Neural cell (in vitro differentiated cells): ENCODE results near the gene TRAPPC5. TPM values are rescaled to one million over a fixed set of nuclear protein-coding genes. Genes with fewer than 3 reads are reported as not detected.

ENCODE experiments used
- H2AFZ ChIP-seq: fragments of 200-600, 300-800 bp; sonication (generic), shearing (Covaris generic); 2 replicates; pipeline ENCODE4 v1.6.0; 2014; ENCODE audit warnings: low read depth, mild to moderate bottlenecking, antibody characterized with exemption, low read length, moderate library complexity
- H3F3A ChIP-seq: fragments of 200-600 bp; shearing (Covaris generic); 2 replicates; pipeline ENCODE4 v1.6.1; 2016; ENCODE audit warnings: mild to moderate bottlenecking, moderate library complexity, mixed read lengths, antibody characterized with exemption, low read length; ENCODE audit not compliant: insufficient read depth, poor library complexity, severe bottlenecking
- H3K27ac ChIP-seq: fragments of 200-600, 300-800 bp; sonication (generic), shearing (Covaris generic); 2 replicates; pipeline ENCODE4 v1.5.1; 2014; ENCODE audit warnings: mild to moderate bottlenecking, low read length, moderate library complexity
- H3K27me3 ChIP-seq: fragments of 300-800, 200-600 bp; sonication (generic), shearing (Covaris generic); 2 replicates; pipeline ENCODE4 v1.6.0; 2014; ENCODE audit warnings: mild to moderate bottlenecking, low read depth, low read length, moderate library complexity; ENCODE audit not compliant: insufficient read depth
- H3K36me3 ChIP-seq: fragments of 300-800, 200-600 bp; sonication (generic), shearing (Covaris generic); 2 replicates; pipeline ENCODE4 v1.5.1; 2014; ENCODE audit warnings: mild to moderate bottlenecking, antibody characterized with exemption, low read length, moderate library complexity; ENCODE audit not compliant: insufficient read depth
- H3K4me2 ChIP-seq: fragments of 300-800, 200-600 bp; sonication (generic), shearing (Covaris generic); 2 replicates; pipeline ENCODE4 v1.6.0; 2014; ENCODE audit warnings: mild to moderate bottlenecking, low read length
- H3K4me3 ChIP-seq: fragments of 300-800, 200-600 bp; sonication (generic), shearing (Covaris generic); 2 replicates; pipeline ENCODE4 v1.5.1; 2014; ENCODE audit warnings: mild to moderate bottlenecking, low read length, moderate library complexity
- H3K79me2 ChIP-seq: fragments of 200-600 bp; shearing (Covaris generic); replicated peaks from 2 replicates; pipeline ENCODE4 v1.6.0; 2014; ENCODE audit warnings: mild to moderate bottlenecking, low read length, moderate library complexity; ENCODE audit not compliant: insufficient read depth
- H3K9ac ChIP-seq: fragments of 300-800, 200-600 bp; sonication (generic), shearing (Covaris generic); 2 replicates; pipeline ENCODE4 v1.6.1; 2016; ENCODE audit warnings: mild to moderate bottlenecking, low read length, mixed read lengths
- H3K9me2 ChIP-seq: fragments of 200-600 bp; shearing (Covaris generic); 2 replicates; pipeline ENCODE4 v1.6.1; 2016; ENCODE audit warnings: mild to moderate bottlenecking, low read length, mixed read lengths; ENCODE audit not compliant: insufficient read depth
- H3K9me3 ChIP-seq: fragments of 200-600, 300-800 bp; sonication (generic), shearing (Covaris generic); 2 replicates; pipeline ENCODE4 v1.6.1; 2016; ENCODE audit warnings: mild to moderate bottlenecking, mixed run types, low read length, moderate library complexity, mixed read lengths
- H4K20me1 ChIP-seq: fragments of 200-600 bp; shearing (Covaris generic); 2 replicates; pipeline ENCODE4 v1.6.1; 2016; ENCODE audit warnings: mild to moderate bottlenecking, mixed run types; ENCODE audit not compliant: insufficient read depth
- CTCF ChIP-seq: fragments of 450-650 bp; IDR thresholded peaks from 2 replicates; pipeline ENCODE4 v1.5.1; 2014; ENCODE audit warnings: antibody characterized with exemption, mild to moderate bottlenecking, moderate library complexity; ENCODE audit not compliant: poor library complexity, severe bottlenecking
- EP300 ChIP-seq: fragments of 450-650 bp; conservative IDR thresholded peaks from 2 replicates; pipeline ENCODE4 v1.6.1; 2014; ENCODE audit warnings: antibody characterized with exemption, mild to moderate bottlenecking, moderate library complexity; ENCODE audit not compliant: poor library complexity, severe bottlenecking
- EZH2 ChIP-seq: fragments of 200-600, 300-800 bp; shearing (Covaris generic), sonication (generic); IDR thresholded peaks from 2 replicates; pipeline ENCODE4 v1.6.1; 2014; ENCODE audit warnings: antibody characterized with exemption, low read length, borderline replicate concordance, mild to moderate bottlenecking; ENCODE audit not compliant: insufficient read depth, poor library complexity, severe bottlenecking
- MXI1 ChIP-seq: fragments of 450-650 bp; conservative IDR thresholded peaks from 2 replicates; pipeline ENCODE4 v1.6.1; 2014; ENCODE audit warnings: antibody characterized with exemption, mild to moderate bottlenecking; ENCODE audit not compliant: poor library complexity, severe bottlenecking
- POLR2AphosphoS5 ChIP-seq: IDR thresholded peaks from 2 replicates; pipeline ENCODE4 v1.6.1; 2012
- RAD21 ChIP-seq: fragments of 450-650 bp; conservative IDR thresholded peaks from 2 replicates; pipeline ENCODE4 v1.6.1; 2014; ENCODE audit warnings: antibody characterized with exemption, mild to moderate bottlenecking, moderate library complexity
- REST ChIP-seq: IDR thresholded peaks from 2 replicates; pipeline ENCODE4 v1.6.1; 2012; ENCODE audit warnings: borderline replicate concordance
- SMC3 ChIP-seq: fragments of 450-650 bp; conservative IDR thresholded peaks from 2 replicates; pipeline ENCODE4 v1.6.1; 2014; ENCODE audit warnings: antibody characterized with exemption, mild to moderate bottlenecking, moderate library complexity; ENCODE audit not compliant: poor library complexity
- TAF1 ChIP-seq: IDR thresholded peaks from 2 replicates; pipeline ENCODE4 v1.6.1; 2012; ENCODE audit warnings: low read depth
- polyA plus RNA-seq: library from polyadenylated mRNA; depleted of rRNA; stranded (reverse); fragments of >200 nt; gene quantifications from 2 replicates; pipeline ENCODE4 v1.2.3, GENCODE V29; 2014

Gene TRAPPC5
- polyA plus RNA-seq, 1 donor from 2014 or later: 88.5 TPM

GRCh38 chr19:7701049-7701653 lies 20.5 kb downstream of the TRAPPC5 start:
- no peaks in the 10 kb centered on the region for H3K9me3 ChIP-seq
- no peaks in the 10 kb centered on the region for H3K79me2 ChIP-seq
- no peak overlapping the region for H3K9ac ChIP-seq
- TF ChIP-seq POLR2AphosphoS5 (no peak), MXI1 (no peak)
- H3K27ac ChIP-seq: no peak overlapping the region
- no peaks in the 10 kb centered on the region for H3K9me2 ChIP-seq
- no peak overlapping the region for H3K4me3 ChIP-seq
- H4K20me1 ChIP-seq: no peaks in the 10 kb centered on the region
- no peaks in the 10 kb centered on the region for H3K36me3 ChIP-seq
- no peaks in the 10 kb centered on the region for H3F3A ChIP-seq
- no peak overlapping the region for H2AFZ ChIP-seq
- no peaks in the 10 kb centered on the region for H3K27me3 ChIP-seq
- H3K4me2 ChIP-seq: no peak overlapping the region

GRCh38 chr19:7701654-7702457 lies 21.2 kb downstream of the TRAPPC5 start, which contains the start of gene FCER2:
TSS of gene FCER2 (minus strand) at chr19:7702131. CDS start at chr19:7699760, 2,371 bp downstream.
- H3K79me2 ChIP-seq: no peaks in the 10 kb centered on the region
- no peak within 1 kb of the TSS for H3K4me2 ChIP-seq
- H3K36me3 ChIP-seq: no peaks in the 10 kb centered on the region
- H2AFZ ChIP-seq: no peak within 1 kb of the TSS
- no peak within 1 kb of the TSS for H3K27ac ChIP-seq
- no peaks in the 10 kb centered on the region for H3F3A ChIP-seq
- no peak within 1 kb of the TSS for H3K9ac ChIP-seq
- H4K20me1 ChIP-seq: no peaks in the 10 kb centered on the region
- H3K9me3 ChIP-seq: no peaks in the 10 kb centered on the region
- no peaks in the 10 kb centered on the region for H3K27me3 ChIP-seq
- H3K4me3 ChIP-seq: no peak within 1 kb of the TSS
- TF ChIP-seq TAF1 (no peak), POLR2AphosphoS5 (no peak), EZH2 (no peak), REST (no peak), CTCF (no peak), SMC3 (no peak), RAD21 (no peak), EP300 (no peak), MXI1 (no peak)
- H3K9me2 ChIP-seq: no peaks in the 10 kb centered on the region
